PC-9 (cell line): ENCODE measurements around the gene PCDHGB2. TPM values are rescaled to one million over a fixed set of nuclear protein-coding genes. Genes with fewer than 3 reads are reported as not detected.
"Not testable (repeated sequence)": the region's sequence is repeated elsewhere in the genome, so short reads cannot be mapped to it uniquely, and the experiment has no call there.

ENCODE experiments used
- BruUV-seq: library from RNA; stranded (reverse); fragments of 400-500 nt; replicated peaks from 2 replicates; lab custom pipeline; 2021; lab: Mats Ljungman, UMichigan
- CTCF ChIA-PET: fragments of 300-600 bp; sonication (Branson Sonifier 250); formaldehyde crosslinking; loops from one replicate; lab custom pipeline; 2022; ENCODE audit warnings: antibody characterized with exemption; lab: Charles Lee
- POLR2A ChIA-PET: fragments of 300-600 bp; sonication (Branson Sonifier 250); formaldehyde crosslinking; loops from one replicate; lab custom pipeline; 2022; ENCODE audit warnings: antibody characterized with exemption; ENCODE audit not compliant: unreplicated experiment; lab: Charles Lee
- DNase-seq, 2 experiments: peaks; one replicate each; pipeline versions ENCODE4 v3.0.0 to v3.0.0-alpha.2; 2015 to 2022; ENCODE audit warnings: mixed read lengths in 1 of 2
- H2AFZ ChIP-seq: fragments of 200-600 bp; sonication (generic); 2 replicates; pipeline ENCODE4 v1.8.1; 2017; ENCODE audit warnings: antibody characterized with exemption
- H3F3A ChIP-seq: fragments of 200-600 bp; sonication (generic); 2 replicates; pipeline ENCODE4 v1.8.1; 2017; ENCODE audit warnings: antibody characterized with exemption, mild to moderate bottlenecking, low read depth; ENCODE audit not compliant: insufficient read depth
- H3K27ac ChIP-seq: fragments of 200-600 bp; sonication (generic); 2 replicates; pipeline ENCODE4 v1.6.1; 2016; ENCODE audit warnings: mixed run types
- H3K27me3 ChIP-seq: fragments of 200-600 bp; sonication (generic); 2 replicates; pipeline ENCODE4 v1.6.1; 2016; ENCODE audit warnings: low read depth, mixed run types; ENCODE audit not compliant: insufficient read depth
- H3K36me3 ChIP-seq: fragments of 200-600 bp; sonication (generic); 2 replicates; pipeline ENCODE4 v1.6.1; 2016; ENCODE audit warnings: low read depth, mixed run types
- H3K4me1 ChIP-seq: fragments of 200-600 bp; sonication (generic); replicated peaks from 2 replicates; pipeline ENCODE4 v1.6.1; 2016; ENCODE audit warnings: mixed run types; ENCODE audit not compliant: insufficient read depth
- H3K4me2 ChIP-seq: fragments of 200-600 bp; sonication (generic); 2 replicates; pipeline ENCODE4 v1.6.1; 2017; ENCODE audit warnings: mixed run types
- H3K4me3 ChIP-seq: fragments of 200-600 bp; sonication (generic); 2 replicates; pipeline ENCODE4 v1.6.1; 2016; ENCODE audit warnings: mixed run types
- H3K79me2 ChIP-seq: fragments of 200-600 bp; sonication (generic); 2 replicates; pipeline ENCODE4 v1.6.1; 2017; ENCODE audit warnings: low read depth, mixed run types
- H3K9me2 ChIP-seq: fragments of 200-600 bp; sonication (generic); 2 replicates; pipeline ENCODE4 v1.8.1; 2017; ENCODE audit warnings: mild to moderate bottlenecking; ENCODE audit not compliant: insufficient read depth
- H3K9me3 ChIP-seq: fragments of 200-600 bp; sonication (generic); 2 replicates; pipeline ENCODE4 v1.8.1; 2016; ENCODE audit warnings: low read depth; ENCODE audit not compliant: insufficient read depth
- H4K20me1 ChIP-seq: fragments of 200-600 bp; sonication (generic); 2 replicates; pipeline ENCODE4 v1.8.1; 2017; ENCODE audit not compliant: insufficient read depth
- CTCF ChIP-seq: fragments of 200-600 bp; sonication (generic); conservative IDR thresholded peaks from 2 replicates; pipeline ENCODE4 v1.6.1; 2017; ENCODE audit warnings: mixed run types, antibody characterized with exemption, mild to moderate bottlenecking, moderate library complexity
- EZH2 ChIP-seq: fragments of 200-600 bp; sonication (generic); IDR thresholded peaks from 2 replicates; pipeline ENCODE4 v1.8.0; 2017; ENCODE audit warnings: antibody characterized with exemption, low read depth
- intact Hi-C: fragments of 100-400 bp; cut with micrococcal nuclease; formaldehyde crosslinking; loops from one replicate; pipeline ENCODE4 v1.10.0; 2022; ENCODE audit not compliant: unreplicated experiment
- total RNA-seq: library from RNA; stranded (reverse); gene quantifications from 2 replicates; pipeline ENCODE4 v1.2.3, GENCODE V29; 2021

The PCDHGB2 gene
- total RNA-seq, 1 experiment from 2014 or later: 0.28 TPM

- intact Hi-C loops: no loop called here
- ChIA-PET CTCF (no interaction called here), POLR2A (no interaction called here)
- no peaks in the 10 kb centered on the region for H3K9me2 ChIP-seq
- no peaks in the 10 kb centered on the region for H3K4me1 ChIP-seq
- H4K20me1 ChIP-seq: no peaks in the 10 kb centered on the region
- no peaks in the 10 kb centered on the region for H3K79me2 ChIP-seq
- peaks cover 4% of the 10 kb centered on the region; the same call in 1 of the 2 replicates for H3K9me3 ChIP-seq
- BruUV-seq: no TSS peak
- H3K4me2 ChIP-seq: no peak overlapping the region
- H3K27me3 ChIP-seq: no peaks in the 10 kb centered on the region
- no peak for DNase-seq
- H3F3A ChIP-seq: no peaks in the 10 kb centered on the region
- H3K27ac ChIP-seq: no peak overlapping the region
- no peaks in the 10 kb centered on the region for H3K36me3 ChIP-seq
- no peak overlapping the region for H3K4me3 ChIP-seq
- TF ChIP-seq CTCF: no peak
- no peak for TF ChIP-seq EZH2
- H2AFZ ChIP-seq: no peak overlapping the region
These were observed 14.5 kb upstream of the PCDHGB2 start for GRCh38 chr5:141345327-141345726.

GRCh38 chr5:141346017-141346416 lies 13.8 kb upstream of the PCDHGB2 start:
- H3K27ac ChIP-seq, H3K9me2 ChIP-seq, H3K4me2 ChIP-seq, H4K20me1 ChIP-seq, H3F3A ChIP-seq, H3K9me3 ChIP-seq, CTCF ChIA-PET, DNase-seq, H3K36me3 ChIP-seq, BruUV-seq, intact Hi-C loops, H3K4me3 ChIP-seq, H3K79me2 ChIP-seq, H3K27me3 ChIP-seq, H3K4me1 ChIP-seq, H2AFZ ChIP-seq: not testable (repeated sequence)
- POLR2A ChIA-PET: interaction anchor here (0.6 kb wide), 1 partner anchor 175 kb away, joined by 4 read pairs; no protein-coding TSS in a partner anchor

DNA sequence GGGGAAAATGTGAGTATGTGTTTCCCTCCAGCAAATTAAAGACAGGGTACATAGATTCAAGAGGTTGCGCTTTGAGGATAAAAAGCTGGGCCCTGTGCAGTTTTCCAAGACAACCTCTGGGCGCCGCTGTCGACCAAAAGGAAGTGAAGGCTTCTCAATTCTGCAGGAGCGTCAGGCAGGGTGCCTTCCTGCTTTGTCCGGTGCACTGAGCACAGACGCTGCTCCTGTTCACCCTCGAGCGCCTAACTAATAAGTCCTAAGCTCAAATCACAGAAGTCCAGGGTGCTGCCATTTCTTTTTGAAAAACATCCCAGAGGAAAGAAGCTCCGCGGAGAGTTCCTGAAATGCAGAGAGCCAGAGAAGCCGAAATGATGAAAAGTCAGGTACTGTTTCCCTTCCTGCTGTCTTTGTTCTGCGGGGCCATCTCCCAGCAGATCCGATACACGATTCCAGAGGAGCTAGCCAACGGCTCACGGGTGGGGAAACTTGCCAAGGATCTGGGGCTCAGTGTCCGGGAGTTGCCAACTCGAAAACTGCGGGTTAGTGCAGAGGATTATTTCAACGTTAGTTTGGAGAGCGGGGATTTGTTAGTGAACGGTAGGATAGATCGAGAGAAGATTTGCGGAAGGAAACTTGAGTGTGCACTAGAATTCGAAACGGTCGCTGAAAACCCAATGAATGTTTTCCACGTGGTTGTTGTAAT lies 9.7 kb upstream of the PCDHGB2 start, which contains the start of gene PCDHGB1:
Gene PCDHGB1 (plus strand): TSS at position 183 of the 703 bp plus-strand sequence. CDS start 162 bp downstream, at position 345.
- Histone ChIP-seq H3K4me3 (no peak within 1 kb of the TSS), H3K27me3 (no peaks in the 10 kb centered on the region), H3K4me2 (no peak within 1 kb of the TSS), H3F3A (no peaks in the 10 kb centered on the region), H3K79me2 (no peaks in the 10 kb centered on the region), H4K20me1 (no peaks in the 10 kb centered on the region), H3K9me2 (no peaks in the 10 kb centered on the region), H3K36me3 (no peaks in the 10 kb centered on the region), H3K9me3 (no peaks in the 10 kb centered on the region), H3K27ac (no peak within 1 kb of the TSS), H3K4me1 (no peaks in the 10 kb centered on the region), H2AFZ (peak within 1 kb of the TSS; percentile 60; the same call in 1 of the 2 replicates)
- no TSS peak for BruUV-seq
- DNase-seq: peak in 1 of 2 experiments; percentile 33
- ChIA-PET CTCF (no interaction called here), POLR2A (no interaction called here)
- TF ChIP-seq EZH2 (no peak), CTCF (peak; percentile 44)
- intact Hi-C loops: loop anchor here (5.0 kb wide), 1 partner anchor 212 kb away; no protein-coding TSS in a partner anchor
